PFSK-1 (cell line): ENCODE results near the gene LHFPL3.

Experiments
- POLR2AphosphoS5 ChIP-seq: IDR thresholded peaks from 2 replicates; pipeline ENCODE4 v1.6.1; 2012; ENCODE audit warnings: low read depth, mild to moderate bottlenecking, control low read depth, low read length, moderate library complexity
- SIN3A ChIP-seq: IDR thresholded peaks from 2 replicates; pipeline ENCODE4 v1.6.1; 2012; ENCODE audit warnings: mild to moderate bottlenecking, low read length, moderate library complexity, borderline replicate concordance; ENCODE audit not compliant: insufficient read depth
- TAF1 ChIP-seq: IDR thresholded peaks from 2 replicates; pipeline ENCODE4 v1.6.1; 2012; ENCODE audit warnings: low read length, control low read depth, borderline replicate concordance; ENCODE audit not compliant: insufficient read depth
- TF ChIP-seq, protein P1 (sequence below), 2 experiments: IDR thresholded peaks; 2 replicates each; pipeline versions ENCODE4 v1.6.1 to v1.8.0; 2011 to 2012; ENCODE audit warnings: low read depth in 2 of 2, low read length in 2 of 2, control low read depth in 1 of 2, inconsistent platforms in 1 of 2, mild to moderate bottlenecking in 1 of 2, moderate library complexity in 1 of 2; ENCODE audit not compliant: insufficient read depth in 1 of 2

DNA sequence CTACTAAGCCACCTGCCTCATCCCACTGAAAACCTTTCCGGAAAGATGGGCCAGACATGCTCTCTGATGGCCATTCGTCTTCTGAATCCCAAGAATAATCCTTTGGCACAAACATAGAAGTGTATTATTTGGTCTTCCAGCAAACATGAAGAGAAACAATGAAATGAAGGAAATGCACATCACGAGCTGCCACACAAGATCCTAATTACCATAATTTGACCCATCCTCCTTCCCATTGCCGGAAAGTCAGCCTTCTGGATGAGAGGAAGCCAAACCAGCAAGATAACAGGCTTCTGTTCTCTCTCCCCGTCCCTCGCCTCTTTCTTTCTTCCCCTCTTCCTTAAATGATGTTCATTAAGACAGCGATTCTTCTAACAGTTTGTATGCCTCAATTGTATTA, 466.7 kb downstream of the LHFPL3 start:
- TF ChIP-seq POLR2AphosphoS5 (no peak), SIN3A (no peak), TAF1 (no peak)
- TF ChIP-seq, protein P1, sequence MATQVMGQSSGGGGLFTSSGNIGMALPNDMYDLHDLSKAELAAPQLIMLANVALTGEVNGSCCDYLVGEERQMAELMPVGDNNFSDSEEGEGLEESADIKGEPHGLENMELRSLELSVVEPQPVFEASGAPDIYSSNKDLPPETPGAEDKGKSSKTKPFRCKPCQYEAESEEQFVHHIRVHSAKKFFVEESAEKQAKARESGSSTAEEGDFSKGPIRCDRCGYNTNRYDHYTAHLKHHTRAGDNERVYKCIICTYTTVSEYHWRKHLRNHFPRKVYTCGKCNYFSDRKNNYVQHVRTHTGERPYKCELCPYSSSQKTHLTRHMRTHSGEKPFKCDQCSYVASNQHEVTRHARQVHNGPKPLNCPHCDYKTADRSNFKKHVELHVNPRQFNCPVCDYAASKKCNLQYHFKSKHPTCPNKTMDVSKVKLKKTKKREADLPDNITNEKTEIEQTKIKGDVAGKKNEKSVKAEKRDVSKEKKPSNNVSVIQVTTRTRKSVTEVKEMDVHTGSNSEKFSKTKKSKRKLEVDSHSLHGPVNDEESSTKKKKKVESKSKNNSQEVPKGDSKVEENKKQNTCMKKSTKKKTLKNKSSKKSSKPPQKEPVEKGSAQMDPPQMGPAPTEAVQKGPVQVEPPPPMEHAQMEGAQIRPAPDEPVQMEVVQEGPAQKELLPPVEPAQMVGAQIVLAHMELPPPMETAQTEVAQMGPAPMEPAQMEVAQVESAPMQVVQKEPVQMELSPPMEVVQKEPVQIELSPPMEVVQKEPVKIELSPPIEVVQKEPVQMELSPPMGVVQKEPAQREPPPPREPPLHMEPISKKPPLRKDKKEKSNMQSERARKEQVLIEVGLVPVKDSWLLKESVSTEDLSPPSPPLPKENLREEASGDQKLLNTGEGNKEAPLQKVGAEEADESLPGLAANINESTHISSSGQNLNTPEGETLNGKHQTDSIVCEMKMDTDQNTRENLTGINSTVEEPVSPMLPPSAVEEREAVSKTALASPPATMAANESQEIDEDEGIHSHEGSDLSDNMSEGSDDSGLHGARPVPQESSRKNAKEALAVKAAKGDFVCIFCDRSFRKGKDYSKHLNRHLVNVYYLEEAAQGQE (IDR thresholded peaks at IDR 0.05; ENCODE audit: insufficient read depth in 1 of 2, low read depth in 2 of 2, low read length in 2 of 2), result no peak
